ENCODE data around the gene STPG1. TPM values are rescaled to one million over a fixed set of nuclear protein-coding genes. Genes with fewer than 3 reads are reported as not detected.

The STPG1 gene
- total and polyA plus RNA-seq, 4 donors: 8.1 to 13.1 (median 10.9) TPM

DNA sequence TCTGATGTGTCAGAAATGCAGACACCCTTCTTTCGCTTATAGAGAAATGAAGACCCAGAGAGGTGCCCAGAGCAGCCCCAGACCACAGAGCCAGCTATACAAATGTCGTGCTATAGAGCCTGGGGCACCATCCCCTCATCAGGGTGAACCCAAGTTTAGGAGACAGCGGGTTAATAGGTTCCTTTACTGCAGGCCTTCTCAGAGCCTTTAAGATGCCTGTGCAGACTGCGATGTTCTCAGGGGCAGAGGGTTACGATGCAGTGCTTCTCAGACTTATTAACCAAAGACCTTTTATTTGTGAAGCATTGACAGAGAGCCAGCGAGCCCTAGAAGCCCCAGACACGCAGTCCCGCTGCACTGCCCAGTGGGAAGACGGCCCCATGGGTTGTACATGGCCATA lies 46.9 kb downstream of the STPG1 start:
- DNase-seq (ENCODE audit: low read depth in 4 of 6, low spot score in 6 of 6): no peak
- WGBS (ENCODE audit: insufficient coverage): 90% methylated on average over 8 of the region's 9 CpGs

DNA sequence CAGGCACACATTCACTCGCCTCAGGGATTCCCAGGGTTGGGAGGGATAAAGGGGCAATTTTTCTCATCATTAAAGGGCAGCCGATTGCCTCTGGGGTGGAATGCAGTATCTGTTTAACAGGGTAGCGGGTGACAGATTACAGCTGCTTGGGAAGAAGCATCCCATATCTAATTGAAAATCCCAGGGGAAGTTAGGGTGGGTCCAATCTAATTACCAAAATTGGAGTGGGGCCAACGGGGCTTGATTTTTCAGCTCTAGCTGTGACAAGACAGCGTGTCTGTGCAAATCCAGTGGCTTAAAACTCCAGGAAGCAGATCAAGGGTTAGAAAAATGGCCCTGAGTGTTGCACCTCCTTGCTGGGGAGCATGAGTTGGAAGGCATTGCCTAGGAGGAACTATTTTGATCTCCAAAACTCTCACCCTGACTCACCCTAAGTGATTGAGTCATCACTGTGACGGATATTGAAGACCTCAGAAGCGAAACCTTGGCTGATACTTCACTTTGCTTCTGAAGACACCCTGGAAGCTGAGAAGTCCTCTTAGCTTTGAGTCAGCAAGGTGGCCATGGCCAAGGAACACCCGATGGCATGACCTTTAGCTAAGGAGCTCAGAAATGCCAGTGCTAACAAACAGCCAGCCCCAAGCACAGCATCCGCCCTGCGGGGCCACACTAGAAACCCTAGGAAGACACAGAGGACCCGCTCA lies 48.5 kb downstream of the STPG1 start:
- peak in 4 of 6 donors; percentile 4 to 80 (median 39) for DNase-seq (ENCODE audit: low read depth in 4 of 6, low spot score in 6 of 6)
- Histone ChIP-seq H3K9me3 (ENCODE audit: control insufficient read depth, insufficient read depth, low read length) (no peaks in the 10 kb centered on the region), H3K36me3 (ENCODE audit: control insufficient read depth, insufficient read depth, low read length) (peaks cover 3% of the 10 kb centered on the region), H3K4me3 (ENCODE audit: low read depth, low read length) (no peak overlapping the region), H3K27me3 (ENCODE audit: control insufficient read depth, insufficient read depth, low read length) (no peaks in the 10 kb centered on the region), H3K4me1 (ENCODE audit: control insufficient read depth, insufficient read depth, low read length) (peaks cover 20% of the 10 kb centered on the region), H3K27ac (ENCODE audit: low read depth, low read length) (peak overlapping the region; percentile 59)
- 50% methylated on average over 5 of the region's 11 CpGs for WGBS (ENCODE audit: insufficient coverage)

More for the DNA sequence above, 46.9 kb downstream of the STPG1 start:
- no peaks in the 10 kb centered on the region for H3K9me3 ChIP-seq (ENCODE audit: control insufficient read depth, insufficient read depth, low read length)
- H3K27me3 ChIP-seq (ENCODE audit: control insufficient read depth, insufficient read depth, low read length): no peaks in the 10 kb centered on the region
- H3K4me3 ChIP-seq (ENCODE audit: low read depth, low read length): no peak overlapping the region
- H3K36me3 ChIP-seq (ENCODE audit: control insufficient read depth, insufficient read depth, low read length): no peaks in the 10 kb centered on the region
- H3K4me1 ChIP-seq (ENCODE audit: control insufficient read depth, insufficient read depth, low read length): peaks cover 20% of the 10 kb centered on the region
- no peak overlapping the region for H3K27ac ChIP-seq (ENCODE audit: low read depth, low read length)

DNA sequence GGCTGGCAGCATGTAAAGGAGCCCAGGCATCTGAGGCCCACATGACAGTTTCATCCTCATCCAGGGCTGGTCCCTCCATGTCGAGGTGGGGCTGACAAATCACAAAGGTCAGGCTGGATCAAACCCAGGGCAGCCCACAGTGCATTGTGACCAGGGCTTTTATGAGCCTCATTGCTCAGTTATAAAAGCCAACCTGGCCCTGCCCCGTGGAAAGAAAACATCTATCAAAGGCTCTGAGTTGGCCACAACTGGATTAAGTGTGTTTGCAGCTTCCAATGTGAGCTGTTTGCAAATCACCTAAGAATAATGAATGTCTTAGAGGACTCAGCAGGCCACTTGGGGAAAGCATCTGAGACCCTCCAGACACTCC lies 49.0 kb downstream of the STPG1 start:
- WGBS (ENCODE audit: insufficient coverage): 17% methylated on average over 1 of the region's 2 CpGs

DNA sequence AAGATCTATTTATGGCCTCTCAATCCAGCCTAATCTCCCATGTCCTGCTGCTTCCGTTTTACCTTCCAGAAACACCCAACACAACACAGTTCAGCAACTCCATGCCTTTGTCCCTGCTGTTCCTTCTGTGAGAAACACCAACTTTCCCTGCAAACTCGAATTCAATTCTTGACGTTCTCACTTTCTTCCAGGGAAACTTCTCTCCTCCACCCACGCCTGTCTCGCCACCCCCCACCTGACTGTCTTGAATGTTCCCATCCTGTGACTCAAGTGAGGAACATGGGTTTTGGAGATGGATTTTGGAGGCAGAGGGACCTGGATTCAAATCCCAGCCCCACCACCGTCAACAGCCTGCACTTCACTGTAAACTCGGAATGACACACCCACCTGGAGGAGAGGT lies 49.6 kb downstream of the STPG1 start:
- Histone ChIP-seq H3K9me3 (ENCODE audit: control insufficient read depth, insufficient read depth, low read length) (no peaks in the 10 kb centered on the region), H3K4me1 (ENCODE audit: control insufficient read depth, insufficient read depth, low read length) (peaks cover 20% of the 10 kb centered on the region), H3K36me3 (ENCODE audit: control insufficient read depth, insufficient read depth, low read length) (peaks cover 13% of the 10 kb centered on the region), H3K4me3 (ENCODE audit: low read depth, low read length) (no peak overlapping the region), H3K27ac (ENCODE audit: low read depth, low read length) (peak overlapping the region; percentile 53), H3K27me3 (ENCODE audit: control insufficient read depth, insufficient read depth, low read length) (no peaks in the 10 kb centered on the region)
- no peak for DNase-seq (ENCODE audit: low read depth in 4 of 6, low spot score in 6 of 6)
- WGBS (ENCODE audit: insufficient coverage): 83% methylated on average over 2 of the region's 7 CpGs

More for the DNA sequence above, 49.0 kb downstream of the STPG1 start:
- no peaks in the 10 kb centered on the region for H3K9me3 ChIP-seq (ENCODE audit: control insufficient read depth, insufficient read depth, low read length)
- H3K4me3 ChIP-seq (ENCODE audit: low read depth, low read length): no peak overlapping the region
- peak overlapping the region; percentile 59 for H3K27ac ChIP-seq (ENCODE audit: low read depth, low read length)
- H3K4me1 ChIP-seq (ENCODE audit: control insufficient read depth, insufficient read depth, low read length): peaks cover 20% of the 10 kb centered on the region
- peaks cover 7% of the 10 kb centered on the region for H3K36me3 ChIP-seq (ENCODE audit: control insufficient read depth, insufficient read depth, low read length)
- no peaks in the 10 kb centered on the region for H3K27me3 ChIP-seq (ENCODE audit: control insufficient read depth, insufficient read depth, low read length)
- DNase-seq (ENCODE audit: low read depth in 4 of 6, low spot score in 6 of 6): peak in 5 of 6 donors; percentile 36 to 82 (median 54)

DNA sequence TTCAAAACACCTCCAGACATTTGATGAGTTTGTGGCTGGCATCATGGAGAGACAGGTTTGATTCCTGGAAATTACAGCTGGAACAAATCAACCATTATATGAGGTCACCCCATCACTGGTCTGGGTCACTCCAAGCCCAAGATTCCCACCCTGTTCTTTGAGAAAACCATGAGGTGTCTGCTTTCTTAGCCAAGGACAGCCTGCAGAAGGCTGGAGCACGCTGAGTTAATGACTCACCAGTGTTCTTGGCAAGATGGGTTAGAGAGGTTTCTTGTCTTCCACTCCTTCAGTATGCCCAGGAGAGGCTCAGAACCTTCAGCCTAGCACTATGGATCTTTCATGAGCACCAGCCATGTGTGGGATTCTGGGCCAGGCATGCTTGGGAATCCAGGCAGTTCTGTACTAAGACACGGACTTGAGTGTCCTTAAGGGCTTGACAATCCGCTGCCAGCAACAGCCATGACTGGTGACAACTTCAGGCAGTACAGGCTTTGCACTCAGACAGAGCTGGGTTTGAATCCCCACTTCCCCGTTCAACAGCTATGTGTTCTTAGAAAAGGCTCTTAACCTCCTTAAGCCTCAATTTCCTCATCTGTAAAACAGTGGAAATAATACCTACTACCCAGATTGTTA lies 50.5 kb downstream of the STPG1 start:
- peak in 1 of 6 donors; percentile 42 for DNase-seq (ENCODE audit: low read depth in 4 of 6, low spot score in 6 of 6)
- Histone ChIP-seq H3K36me3 (ENCODE audit: control insufficient read depth, insufficient read depth, low read length) (peaks cover 17% of the 10 kb centered on the region), H3K4me3 (ENCODE audit: low read depth, low read length) (no peak overlapping the region), H3K4me1 (ENCODE audit: control insufficient read depth, insufficient read depth, low read length) (peaks cover 20% of the 10 kb centered on the region), H3K27me3 (ENCODE audit: control insufficient read depth, insufficient read depth, low read length) (no peaks in the 10 kb centered on the region), H3K27ac (ENCODE audit: low read depth, low read length) (no peak overlapping the region), H3K9me3 (ENCODE audit: control insufficient read depth, insufficient read depth, low read length) (no peaks in the 10 kb centered on the region)
- WGBS (ENCODE audit: insufficient coverage): 56% methylated on average over 3 of the region's 4 CpGs

DNA sequence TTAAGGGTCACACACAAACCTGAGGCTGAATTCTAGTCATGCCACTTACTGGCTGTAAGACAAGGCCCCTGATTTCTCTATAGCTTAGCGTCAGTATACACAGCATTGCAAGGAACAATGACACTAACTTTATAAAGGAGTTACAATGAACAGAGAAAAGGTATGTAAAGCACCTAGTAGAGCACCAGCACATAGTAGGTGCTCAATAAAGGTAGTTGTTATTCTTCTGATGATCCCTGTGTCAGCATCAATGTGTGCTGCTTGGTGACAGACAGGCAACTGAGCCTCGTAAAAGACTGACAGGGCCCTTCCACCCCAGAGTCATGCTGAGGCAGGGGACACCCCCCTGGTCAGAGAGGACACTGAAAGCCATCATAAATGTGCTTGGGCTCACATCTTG lies 51.2 kb downstream of the STPG1 start:
- Histone ChIP-seq H3K4me1 (ENCODE audit: control insufficient read depth, insufficient read depth, low read length) (peaks cover 20% of the 10 kb centered on the region), H3K4me3 (ENCODE audit: low read depth, low read length) (no peak overlapping the region), H3K36me3 (ENCODE audit: control insufficient read depth, insufficient read depth, low read length) (peaks cover 19% of the 10 kb centered on the region), H3K9me3 (ENCODE audit: control insufficient read depth, insufficient read depth, low read length) (no peaks in the 10 kb centered on the region), H3K27ac (ENCODE audit: low read depth, low read length) (no peak overlapping the region), H3K27me3 (ENCODE audit: control insufficient read depth, insufficient read depth, low read length) (no peaks in the 10 kb centered on the region)
- no peak for DNase-seq (ENCODE audit: low read depth in 4 of 6, low spot score in 6 of 6)
- 67% methylated on average over 1 of the region's 2 CpGs for WGBS (ENCODE audit: insufficient coverage)

DNA sequence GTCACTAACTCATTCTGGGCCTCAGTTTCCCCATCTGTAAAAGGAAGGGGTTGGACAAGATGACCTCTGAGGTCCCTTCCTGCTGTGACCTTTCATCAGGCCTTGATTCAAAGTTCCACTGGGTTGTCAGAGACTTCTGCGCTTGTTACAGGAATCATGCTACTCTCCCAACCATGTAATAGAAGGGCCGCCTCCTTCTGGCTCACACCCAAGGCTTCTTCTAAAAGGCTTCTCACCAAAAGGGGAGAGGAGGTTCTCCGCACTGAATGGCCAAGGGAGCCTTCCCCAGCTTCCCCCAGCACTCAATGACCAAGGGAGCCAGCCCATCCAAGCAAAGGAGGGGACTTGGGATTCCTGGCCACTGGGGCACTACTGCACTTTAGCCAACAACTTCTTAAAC lies 51.8 kb downstream of the STPG1 start:
- no peaks in the 10 kb centered on the region for H3K27me3 ChIP-seq (ENCODE audit: control insufficient read depth, insufficient read depth, low read length)
- H3K36me3 ChIP-seq (ENCODE audit: control insufficient read depth, insufficient read depth, low read length): peaks cover 19% of the 10 kb centered on the region
- H3K4me3 ChIP-seq (ENCODE audit: low read depth, low read length): no peak overlapping the region
- H3K4me1 ChIP-seq (ENCODE audit: control insufficient read depth, insufficient read depth, low read length): peaks cover 20% of the 10 kb centered on the region
- 80% methylated on average over 1 of the region's 3 CpGs for WGBS (ENCODE audit: insufficient coverage)
- H3K27ac ChIP-seq (ENCODE audit: low read depth, low read length): no peak overlapping the region
- DNase-seq (ENCODE audit: low read depth in 4 of 6, low spot score in 6 of 6): no peak
- H3K9me3 ChIP-seq (ENCODE audit: control insufficient read depth, insufficient read depth, low read length): no peaks in the 10 kb centered on the region

DNA sequence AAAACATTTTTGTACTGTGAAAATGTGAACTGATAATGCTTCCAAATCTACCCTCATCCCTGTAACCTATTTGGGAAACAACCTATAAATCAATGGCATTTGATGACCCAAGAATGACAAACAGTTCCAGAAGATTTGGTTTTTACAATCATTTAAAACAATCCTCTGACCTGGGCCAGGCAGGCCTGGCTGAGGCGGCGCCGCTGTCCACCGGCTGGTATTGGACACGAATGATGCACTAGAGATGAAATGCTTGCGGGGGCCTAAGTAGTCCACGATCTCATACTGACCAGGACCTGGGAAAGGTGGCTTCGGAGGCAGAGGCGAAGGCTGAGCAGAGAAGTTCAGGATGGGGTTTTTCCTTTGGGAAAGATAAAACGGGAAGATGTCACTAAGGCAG lies 52.9 kb downstream of the STPG1 start:
- Histone ChIP-seq H3K9me3 (ENCODE audit: control insufficient read depth, insufficient read depth, low read length) (no peaks in the 10 kb centered on the region), H3K27me3 (ENCODE audit: control insufficient read depth, insufficient read depth, low read length) (no peaks in the 10 kb centered on the region), H3K36me3 (ENCODE audit: control insufficient read depth, insufficient read depth, low read length) (peaks cover 19% of the 10 kb centered on the region), H3K4me3 (ENCODE audit: low read depth, low read length) (no peak overlapping the region), H3K4me1 (ENCODE audit: control insufficient read depth, insufficient read depth, low read length) (peaks cover 20% of the 10 kb centered on the region), H3K27ac (ENCODE audit: low read depth, low read length) (no peak overlapping the region)
- WGBS (ENCODE audit: insufficient coverage): 96% methylated on average over 10 of the region's 10 CpGs
- no peak for DNase-seq (ENCODE audit: low read depth in 4 of 6, low spot score in 6 of 6)

DNA sequence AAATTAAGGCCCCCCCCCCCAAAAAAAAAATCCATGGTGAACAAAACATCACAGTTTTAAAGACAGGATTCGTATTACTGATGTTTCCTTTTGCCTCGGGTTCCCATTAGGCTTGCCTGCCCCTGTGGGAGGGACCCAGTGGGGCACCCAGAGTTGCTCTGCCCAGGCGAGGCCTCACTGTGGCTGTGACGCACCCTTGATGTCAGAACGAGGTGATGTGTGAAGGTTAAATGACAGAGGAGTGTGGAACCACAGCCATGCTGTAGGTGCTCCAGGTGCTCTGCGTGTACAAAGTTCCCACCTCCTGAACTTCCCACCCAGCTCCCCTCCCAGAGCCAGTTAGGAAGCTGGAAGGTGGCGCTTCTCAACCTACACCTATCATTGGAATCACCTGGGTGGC lies 56.5 kb downstream of the STPG1 start:
- H3K4me3 ChIP-seq (ENCODE audit: low read depth, low read length): no peak overlapping the region
- H3K36me3 ChIP-seq (ENCODE audit: control insufficient read depth, insufficient read depth, low read length): peaks cover 29% of the 10 kb centered on the region
- H3K27ac ChIP-seq (ENCODE audit: low read depth, low read length): no peak overlapping the region
- peaks cover 3% of the 10 kb centered on the region for H3K4me1 ChIP-seq (ENCODE audit: control insufficient read depth, insufficient read depth, low read length)
- H3K9me3 ChIP-seq (ENCODE audit: control insufficient read depth, insufficient read depth, low read length): no peaks in the 10 kb centered on the region
- H3K27me3 ChIP-seq (ENCODE audit: control insufficient read depth, insufficient read depth, low read length): no peaks in the 10 kb centered on the region
- no peak for DNase-seq (ENCODE audit: low read depth in 4 of 6, low spot score in 6 of 6)
- WGBS (ENCODE audit: insufficient coverage): 94% methylated on average over 3 of the region's 7 CpGs

DNA sequence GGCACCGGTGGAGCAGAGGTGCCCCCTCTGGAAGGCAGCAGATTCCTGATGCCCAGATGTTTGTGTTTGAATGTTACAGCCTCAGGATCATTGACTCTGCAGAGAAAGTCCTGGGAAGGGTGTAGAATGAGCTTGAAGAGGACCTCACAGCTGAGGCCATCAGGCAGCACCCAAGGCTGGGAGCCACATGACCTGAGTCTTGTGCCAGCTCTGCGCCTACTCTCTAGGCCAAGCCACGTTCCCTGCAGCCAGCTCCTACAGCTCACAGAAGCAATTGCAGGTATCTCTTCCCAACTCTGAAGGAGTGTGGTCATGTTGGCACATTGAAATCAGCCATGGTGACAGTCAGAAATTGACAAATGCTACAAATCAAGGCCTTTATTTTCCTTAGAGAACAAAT lies 58.1 kb downstream of the STPG1 start:
- 100% methylated on average over 2 of the region's 3 CpGs for WGBS (ENCODE audit: insufficient coverage)
- Histone ChIP-seq H3K9me3 (ENCODE audit: control insufficient read depth, insufficient read depth, low read length) (no peaks in the 10 kb centered on the region), H3K4me3 (ENCODE audit: low read depth, low read length) (no peak overlapping the region), H3K4me1 (ENCODE audit: control insufficient read depth, insufficient read depth, low read length) (peaks cover 10% of the 10 kb centered on the region), H3K27me3 (ENCODE audit: control insufficient read depth, insufficient read depth, low read length) (no peaks in the 10 kb centered on the region), H3K27ac (ENCODE audit: low read depth, low read length) (no peak overlapping the region), H3K36me3 (ENCODE audit: control insufficient read depth, insufficient read depth, low read length) (peaks cover 33% of the 10 kb centered on the region)
- no peak for DNase-seq (ENCODE audit: low read depth in 4 of 6, low spot score in 6 of 6)
